ENCODE data around the gene GLT1D1.
A peak's percentile ranks its signal among the peaks of the same experiment; 100 is the strongest.

GLT1D1 gene

DNA sequence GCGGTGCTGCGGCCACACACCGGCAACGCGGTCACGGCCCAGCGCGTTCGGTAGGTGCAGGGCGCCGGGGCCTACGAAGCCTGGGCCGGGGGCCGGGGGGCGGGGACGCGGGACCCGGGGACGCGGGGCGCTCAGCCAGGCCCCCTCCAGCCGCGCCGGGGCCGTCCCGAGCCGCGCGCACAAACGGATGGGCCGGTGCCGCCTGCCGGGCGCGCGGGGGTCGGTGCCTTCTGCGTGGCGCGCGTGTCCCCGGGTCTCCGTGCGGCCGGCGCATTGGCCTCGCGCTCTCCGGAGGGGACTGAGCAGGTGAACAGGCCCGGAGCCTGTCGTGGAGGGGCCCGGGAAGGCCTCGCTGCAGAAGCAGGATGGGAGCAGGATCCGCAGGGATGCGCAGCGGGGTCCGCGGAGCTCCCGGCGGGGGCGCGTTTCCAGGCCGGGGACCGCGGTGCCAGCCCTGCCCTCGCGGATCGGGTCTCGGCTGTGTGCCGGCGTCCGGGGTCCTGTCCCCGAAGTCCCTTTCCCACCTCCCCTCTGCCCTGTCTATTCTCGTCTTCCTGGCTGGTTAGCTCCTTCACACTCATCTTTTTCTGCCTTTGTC is 421 bp downstream of the GLT1D1 start:
- Histone ChIP-seq H3K79me2 (no peaks in the 10 kb centered on the region), H2AFZ (peak overlapping the region; percentile 10), H3K27ac (no peak overlapping the region), H3K4me2 (ENCODE audit: low read length) (peak overlapping the region; percentile 51), H3K9me3 (ENCODE audit: control insufficient read depth, low read length) (no peaks in the 10 kb centered on the region), H3K27me3 (ENCODE audit: control insufficient read depth, insufficient read depth, low read length) (no peaks in the 10 kb centered on the region), H3K4me1 (no peaks in the 10 kb centered on the region), H3K9ac (no peak overlapping the region), H3K4me3 (ENCODE audit: low read depth, low read length) (no peak overlapping the region), H3K36me3 (ENCODE audit: control insufficient read depth, insufficient read depth, low read length) (no peaks in the 10 kb centered on the region)
- no peak for TF ChIP-seq CTCF (IDR thresholded peaks at IDR 0.05)

DNA sequence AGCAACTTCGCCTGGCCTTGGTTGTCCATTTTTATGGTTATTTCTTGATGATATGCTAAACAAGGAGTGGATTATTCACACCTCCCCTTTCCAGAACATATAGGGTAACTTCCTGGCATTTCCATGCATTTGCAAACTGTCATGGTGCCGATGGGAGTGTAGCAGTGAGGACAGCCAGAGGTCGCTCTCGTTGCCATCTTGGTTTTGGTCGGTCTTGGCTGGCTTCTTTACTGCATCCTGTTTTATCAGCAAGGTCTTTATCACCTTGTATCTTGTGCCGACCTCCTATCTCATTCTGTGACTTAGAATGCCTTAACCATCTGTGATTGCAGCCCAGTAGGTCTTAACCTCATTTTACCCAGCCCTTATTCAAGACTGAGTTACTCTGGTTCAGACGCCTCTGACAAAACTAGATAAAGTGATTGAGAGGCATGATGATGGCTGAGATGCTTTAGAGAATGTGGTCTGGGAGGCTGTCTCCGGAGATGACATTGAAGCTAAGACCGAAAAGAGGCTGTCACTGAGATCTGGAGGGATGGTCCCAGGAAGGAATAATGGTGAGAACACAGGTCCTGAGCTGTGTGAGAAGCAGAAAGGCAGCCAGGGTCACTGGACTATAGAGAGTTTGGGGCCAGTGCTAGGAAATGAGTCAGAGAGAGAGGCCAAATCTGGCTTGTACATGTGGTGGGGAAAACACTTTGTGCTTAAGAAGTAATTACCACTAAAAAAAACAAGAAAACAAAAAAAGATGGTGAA is 2.9 kb downstream of the GLT1D1 start:
- Histone ChIP-seq H3K36me3 (ENCODE audit: control insufficient read depth, insufficient read depth, low read length) (no peaks in the 10 kb centered on the region), H3K27me3 (ENCODE audit: control insufficient read depth, insufficient read depth, low read length) (peaks cover 3% of the 10 kb centered on the region), H3K9me3 (ENCODE audit: control insufficient read depth, low read length) (no peaks in the 10 kb centered on the region), H3K4me1 (no peaks in the 10 kb centered on the region), H3K27ac (no peak overlapping the region), H3K79me2 (no peaks in the 10 kb centered on the region), H2AFZ (no peak overlapping the region), H3K9ac (no peak overlapping the region), H3K4me3 (ENCODE audit: low read depth, low read length) (no peak overlapping the region), H3K4me2 (ENCODE audit: low read length) (no peak overlapping the region)
- no peak for TF ChIP-seq CTCF (IDR thresholded peaks at IDR 0.05)

- no peak for TF ChIP-seq CTCF (IDR thresholded peaks at IDR 0.05)
- H3K4me1 ChIP-seq, result no peaks in the 10 kb centered on the region
- no peak overlapping the region for H3K4me3 ChIP-seq (ENCODE audit: low read depth, low read length)
- peaks cover 3% of the 10 kb centered on the region for H3K27me3 ChIP-seq (ENCODE audit: control insufficient read depth, insufficient read depth, low read length)
- no peak overlapping the region for H2AFZ ChIP-seq
- no peak overlapping the region for H3K4me2 ChIP-seq (ENCODE audit: low read length)
- H3K79me2 ChIP-seq, result no peaks in the 10 kb centered on the region
- H3K27ac ChIP-seq, result no peak overlapping the region
- no peak overlapping the region for H3K9ac ChIP-seq
- no peaks in the 10 kb centered on the region for H3K36me3 ChIP-seq (ENCODE audit: control insufficient read depth, insufficient read depth, low read length)
- no peaks in the 10 kb centered on the region for H3K9me3 ChIP-seq (ENCODE audit: control insufficient read depth, low read length)
Measured at GRCh38 chr12:128856791-128857078, 3.5 kb downstream of the GLT1D1 start.

DNA sequence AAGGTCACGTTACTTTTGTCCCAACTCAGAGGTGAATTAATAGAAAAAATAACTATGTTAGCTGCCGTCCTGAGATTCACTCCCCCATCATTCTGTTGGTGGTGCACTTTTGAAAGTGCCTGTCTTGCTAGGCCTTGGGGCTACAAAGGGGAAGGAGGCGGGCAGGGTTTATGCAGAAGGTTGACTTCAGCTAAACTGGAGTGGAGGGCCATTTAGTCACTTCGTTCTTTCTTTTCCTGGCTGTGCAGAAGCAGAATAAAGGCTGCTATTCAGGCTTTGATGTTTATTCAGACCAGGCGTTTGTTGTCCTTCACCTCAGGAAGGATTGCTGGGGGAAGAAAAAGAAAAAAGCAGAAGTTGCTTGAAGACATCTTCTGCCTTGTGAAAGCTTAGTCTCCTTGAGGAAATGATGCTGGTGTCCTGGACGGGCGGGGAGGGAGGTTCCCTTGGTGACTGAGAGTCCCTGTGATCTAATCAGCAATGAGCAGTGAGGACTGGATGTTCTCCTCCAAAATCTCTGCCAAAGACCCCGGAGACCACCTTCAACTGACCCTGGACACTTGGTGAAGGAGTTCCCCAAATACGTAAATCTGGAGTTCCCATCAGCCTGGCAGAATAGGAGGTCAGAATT is 4.0 kb downstream of the GLT1D1 start:
- no peak for TF ChIP-seq CTCF (IDR thresholded peaks at IDR 0.05)
- Histone ChIP-seq H2AFZ (no peak overlapping the region), H3K36me3 (ENCODE audit: control insufficient read depth, insufficient read depth, low read length) (no peaks in the 10 kb centered on the region), H3K79me2 (no peaks in the 10 kb centered on the region), H3K27me3 (ENCODE audit: control insufficient read depth, insufficient read depth, low read length) (peaks cover 3% of the 10 kb centered on the region), H3K4me2 (ENCODE audit: low read length) (no peak overlapping the region), H3K4me3 (ENCODE audit: low read depth, low read length) (no peak overlapping the region), H3K27ac (no peak overlapping the region), H3K4me1 (no peaks in the 10 kb centered on the region), H3K9ac (no peak overlapping the region), H3K9me3 (ENCODE audit: control insufficient read depth, low read length) (no peaks in the 10 kb centered on the region)

Measured in parathyroid adenoma (tissue), 2 donors.